Measurements from ENCODE around the gene GTF2H4.

- TF ChIP-seq CTCF (IDR thresholded peaks at IDR 0.05) (no peak), EZH2 (IDR thresholded peaks at IDR 0.05) (no peak), EZH2phosphoT487 (IDR thresholded peaks at IDR 0.05) (no peak)
Measured at GRCh38 chr6:30875244-30876038, 32.6 kb upstream of the GTF2H4 start.
